K562 (cell line): ENCODE results near the gene P2RY14. TPM values are rescaled to one million over a fixed set of nuclear protein-coding genes. Genes with fewer than 3 reads are reported as not detected.

Experiments
- ATAC-seq: fragments of 200-7000 bp; cut with Tn5 transposase; 3 replicates; pipeline ENCODE4 v1.9.1; 2020; ENCODE audit warnings: moderate library complexity
- BruUV-seq: library from RNA; stranded (reverse); fragments of 400-500 nt; replicated peaks from 2 replicates; lab custom pipeline; 2021; lab: Mats Ljungman, UMichigan
- CTCF ChIA-PET: fragments of 300-600 bp; formaldehyde crosslinking; extraction: SDS; loops from one replicate; lab custom pipeline; 2021; ENCODE audit warnings: low intra/inter-chr PET ratio; lab: Yijun Ruan, JAX
- POLR2A ChIA-PET: fragments of 300-600, 350-650 bp; sonication (Branson Sonifier 250); formaldehyde crosslinking; extraction: SDS; loops from one replicate; lab custom pipeline; 2021; ENCODE audit warnings: antibody characterized with exemption, inconsistent platforms; lab: Yijun Ruan, JAX
- DNase-seq, 4 experiments: peaks; one replicate each; pipeline versions ENCODE4 v3.0.0 to v3.0.0-alpha.2; 2011 to 2018; ENCODE audit warnings: low spot score in 3 of 4, mixed read lengths in 3 of 4; ENCODE audit errors: extremely low read depth in 1 of 4
- FAIRE-seq: peaks from 2 replicates; lab custom pipeline; 2011; peaks lifted over from hg19 to GRCh38; lab: Jason Lieb, UNC
- H2AFZ ChIP-seq: 2 replicates; pipeline ENCODE4 v1.6.0; 2011; ENCODE audit warnings: low read depth, low read length, control low read depth, inconsistent platforms
- H3K27ac ChIP-seq: fragments of 200-600 bp; 3 replicates; pipeline ENCODE4 v1.8.0; 2011; ENCODE audit warnings: low read depth, mild to moderate bottlenecking, control low read depth, inconsistent platforms, low read length, moderate library complexity, mixed read lengths; ENCODE audit errors: extremely low read depth
- H3K27me3 ChIP-seq, 2 experiments: fragments of 300-600 bp in 1 of 2; 2 replicates in 1 of 2; 3 replicates in 1 of 2; pipeline versions ENCODE4 v1.6.0 to v1.8.0; 2011; ENCODE audit warnings: inconsistent platforms in 2 of 2, low read length in 2 of 2, mild to moderate bottlenecking in 1 of 2, mixed read lengths in 1 of 2, moderate library complexity in 1 of 2; ENCODE audit not compliant: control insufficient read depth in 2 of 2, insufficient read depth in 2 of 2
- H3K36me3 ChIP-seq: fragments of 300-600 bp; 3 replicates; pipeline ENCODE4 v1.8.0; 2011; ENCODE audit warnings: mild to moderate bottlenecking, low read length, inconsistent platforms; ENCODE audit not compliant: control insufficient read depth, insufficient read depth
- H3K4me1 ChIP-seq, 2 experiments: fragments of 200-600 bp in 1 of 2; replicated peaks in 1 of 2; 2 replicates in 1 of 2; 3 replicates in 1 of 2; pipeline versions ENCODE4 v1.5.1 to v1.8.0; 2011; ENCODE audit warnings: inconsistent platforms in 2 of 2, low read length in 2 of 2, mild to moderate bottlenecking in 1 of 2, mixed read lengths in 1 of 2, moderate library complexity in 1 of 2; ENCODE audit not compliant: control insufficient read depth in 2 of 2, insufficient read depth in 2 of 2
- H3K4me2 ChIP-seq: 2 replicates; pipeline ENCODE4 v1.6.1; 2011; ENCODE audit warnings: low read length, control low read depth, inconsistent platforms, mixed read lengths; ENCODE audit not compliant: insufficient read depth
- H3K4me3 ChIP-seq: fragments of 200-600 bp; sonication (generic), shearing (Covaris generic); 2 replicates; pipeline ENCODE4 v1.5.1; 2016; ENCODE audit warnings: control low read depth, inconsistent platforms
- H3K79me2 ChIP-seq: fragments of 200-600 bp; 3 replicates; pipeline ENCODE4 v1.8.0; 2011; ENCODE audit warnings: low read length, inconsistent platforms; ENCODE audit not compliant: control insufficient read depth, insufficient read depth
- H3K9ac ChIP-seq, 2 experiments: 2 replicates each; pipeline versions ENCODE4 v1.6.0 to v1.6.1; 2011; ENCODE audit warnings: low read depth in 2 of 2, low read length in 2 of 2, control low read depth in 1 of 2, inconsistent platforms in 1 of 2, mild to moderate bottlenecking in 1 of 2, mixed read lengths in 1 of 2; ENCODE audit not compliant: insufficient read depth in 1 of 2
- H3K9me1 ChIP-seq: one replicate; pipeline ENCODE4 v1.6.0; 2011; ENCODE audit warnings: inconsistent platforms, mild to moderate bottlenecking, low read length, moderate library complexity; ENCODE audit not compliant: control insufficient read depth, insufficient read depth
- H3K9me3 ChIP-seq: replicated peaks from 2 replicates; pipeline ENCODE4 v1.5.1; 2011; ENCODE audit warnings: low read depth, low read length, inconsistent platforms; ENCODE audit not compliant: control insufficient read depth, insufficient read depth
- H4K20me1 ChIP-seq: replicated peaks from 2 replicates; pipeline ENCODE4 v1.6.1; 2011; ENCODE audit warnings: low read length, inconsistent platforms, mixed read lengths; ENCODE audit not compliant: control insufficient read depth, insufficient read depth
- BMI1 ChIP-seq: fragments of 150-350 bp; IDR thresholded peaks from 2 replicates; pipeline ENCODE4 v1.6.1; 2014; ENCODE audit warnings: low read length
- MBD2 ChIP-seq: sonication (generic); IDR thresholded peaks from 2 replicates; pipeline ENCODE4 v1.6.1; 2016; ENCODE audit warnings: low read depth, borderline replicate concordance
- MXI1 ChIP-seq: IDR thresholded peaks from 2 replicates; pipeline ENCODE4 v1.6.1; 2011; ENCODE audit warnings: low read depth, mild to moderate bottlenecking, improper control_type of control experiment, low read length
- PCBP1 ChIP-seq: fragments of 200-400 bp; formaldehyde crosslinking; IDR thresholded peaks from 2 replicates; pipeline ENCODE4 v1.6.1; 2018; ENCODE audit warnings: mild to moderate bottlenecking, low read depth, low read length; ENCODE audit not compliant: poor library complexity, severe bottlenecking
- ZBTB8A ChIP-seq: fragments of 450-650 bp; IDR thresholded peaks from 2 replicates; pipeline ENCODE4 v1.6.1; 2018; ENCODE audit warnings: mild to moderate bottlenecking, moderate library complexity; ENCODE audit not compliant: partially characterized antibody
- ZNF699 ChIP-seq: fragments of 250-450 bp; sonication (Bioruptor Pico); IDR thresholded peaks from 2 replicates; pipeline ENCODE4 v1.8.0; 2021; ENCODE audit warnings: mild to moderate bottlenecking, moderate library complexity; ENCODE audit not compliant: insufficient replicate concordance
- ZNF79 ChIP-seq: fragments of 250-450 bp; sonication (Bioruptor Pico); IDR thresholded peaks from 2 replicates; pipeline ENCODE4 v1.4.0; 2020; ENCODE audit warnings: low read depth, mild to moderate bottlenecking, moderate library complexity
- WGBS: fragments of 100-300 bp; shearing (Covaris generic); methylation state at CpG from one replicate; pipeline ENCODE4 v1.1.6; 2016; ENCODE audit warnings: low coverage, mixed read lengths; ENCODE audit not compliant: insufficient coverage; ENCODE audit errors: missing lambda C conversion rate; 5-methylcytosine and 5-hydroxymethylcytosine counted together
- in situ Hi-C: fragments of 300-500 bp; cut with MboI; formaldehyde crosslinking; loops from 4 replicates; pipeline ENCODE4 v1.15.0; 2018; ENCODE audit warnings: inconsistent platforms, mixed read lengths
- intact Hi-C: fragments of 100-400 bp; cut with micrococcal nuclease; formaldehyde crosslinking; loops from 2 replicates; pipeline ENCODE4 v1.14.2; 2022
- polyA plus RNA-seq, 8 experiments: library from polyadenylated mRNA; depleted of rRNA in 4 of 8; stranded (reverse) in 5 of 8; unstranded in 3 of 8; fragments of >200 nt; fragmentation: Nextera tagmentation in 2 of 8; fragmentation: Illumina TruSeq in 1 of 8; extraction: Ambion mirVana in 2 of 8; extraction: Trizol in 1 of 8; gene quantifications; 2 replicates each; pipeline versions ENCODE4 v1.2.1 to v1.2.3, GENCODE V29; 2011 to 2014; ENCODE audit warnings: inconsistent platforms in 1 of 8, missing spikeins in 1 of 8
- total RNA-seq, 7 experiments: library from RNA; depleted of rRNA in 6 of 7; stranded (reverse); fragments of >200 nt in 6 of 7; fragmentation: Illumina TruSeq in 2 of 7; extraction: Trizol in 2 of 7; gene quantifications; 2 replicates each; pipeline versions ENCODE4 v1.2.1 to v1.2.3, GENCODE V29; 2011 to 2021; ENCODE audit warnings: low replicate concordance in 1 of 7
- TF ChIP-seq, protein P1 (sequence below): fragments of 250-450 bp; sonication (Bioruptor Pico); IDR thresholded peaks from 2 replicates; pipeline ENCODE4 v1.5.1; 2021; ENCODE audit warnings: mild to moderate bottlenecking
- TF ChIP-seq, protein P2 (sequence below): fragments of 450-650 bp; IDR thresholded peaks from 2 replicates; pipeline ENCODE4 v1.6.1; 2017; ENCODE audit warnings: mild to moderate bottlenecking, moderate library complexity
- TF ChIP-seq, protein P3 (sequence below): fragments of 450-650 bp; formaldehyde crosslinking; IDR thresholded peaks from 2 replicates; pipeline ENCODE4 v1.4.0; 2020; ENCODE audit warnings: mild to moderate bottlenecking, moderate library complexity
- TF ChIP-seq, protein P4 (sequence below): IDR thresholded peaks from 2 replicates; pipeline ENCODE4 v1.6.1; 2012; ENCODE audit warnings: low read depth, low read length, improper control_type of control experiment, borderline replicate concordance
- TF ChIP-seq, protein P5 (sequence below): fragments of 450-650 bp; IDR thresholded peaks from 2 replicates; pipeline ENCODE4 v1.6.1; 2018; ENCODE audit not compliant: partially characterized antibody

The P2RY14 gene
- total and polyA plus RNA-seq, 9 of the 15 experiments (the other 6 are each of a cell fraction or from before 2014, with no cell fraction given), result not detected

DNA sequence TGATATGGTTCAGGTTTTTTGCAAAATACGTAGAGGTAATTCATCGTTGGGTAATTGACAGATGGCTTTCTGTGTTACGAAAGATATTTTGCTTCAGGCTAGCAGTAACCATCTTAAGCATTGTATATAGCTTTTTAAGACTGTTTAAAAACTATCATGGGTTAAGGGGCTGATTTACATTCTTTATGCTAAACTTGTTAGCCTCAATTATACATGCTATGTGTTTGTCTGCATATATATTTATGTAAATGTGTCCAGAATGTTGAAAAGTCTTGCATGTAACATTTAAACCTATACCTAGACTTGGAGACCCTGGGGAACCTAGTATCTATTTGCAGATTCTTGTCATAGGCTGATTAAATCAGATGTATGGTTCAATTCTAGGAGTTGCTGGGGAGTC is 11.1 kb upstream of the P2RY14 start:
- FAIRE-seq, result no peak
- no peak overlapping the region for H3K27ac ChIP-seq
- H3K9me1 ChIP-seq, result no peaks in the 10 kb centered on the region
- H3K4me2 ChIP-seq, result no peak overlapping the region
- no peaks in the 10 kb centered on the region; a peak in 1 of 5 replicates for H3K4me1 ChIP-seq
- H4K20me1 ChIP-seq, result no peaks in the 10 kb centered on the region
- no peak overlapping the region for H3K4me3 ChIP-seq
- H3K79me2 ChIP-seq, result no peaks in the 10 kb centered on the region
- no peaks in the 10 kb centered on the region for H3K9me3 ChIP-seq
- BruUV-seq, result no TSS peak
- in situ Hi-C loops, result loop anchor here (10.0 kb wide), 1 partner anchor 125 kb away; no protein-coding TSS in a partner anchor
- 0% methylated on average over 3 of the region's 3 CpGs for WGBS
- ATAC-seq, result no peak
- H3K27me3 ChIP-seq, result peaks cover 7 to 12% of the 10 kb centered on the region in 2 experiments; a peak in 2 of 5 replicates
- no peak overlapping the region for H2AFZ ChIP-seq
- CTCF ChIA-PET, result no interaction called here
- intact Hi-C loops, result no loop called here
- no peak for DNase-seq
- H3K36me3 ChIP-seq, result no peaks in the 10 kb centered on the region
- POLR2A ChIA-PET, result no interaction called here
- H3K9ac ChIP-seq, result no peak overlapping the region
- no peak for TF ChIP-seq MXI1
- no peak for TF ChIP-seq ZNF79 (CRISPR knock-in tag)
- TF ChIP-seq BMI1, result no peak
- TF ChIP-seq, protein P1, sequence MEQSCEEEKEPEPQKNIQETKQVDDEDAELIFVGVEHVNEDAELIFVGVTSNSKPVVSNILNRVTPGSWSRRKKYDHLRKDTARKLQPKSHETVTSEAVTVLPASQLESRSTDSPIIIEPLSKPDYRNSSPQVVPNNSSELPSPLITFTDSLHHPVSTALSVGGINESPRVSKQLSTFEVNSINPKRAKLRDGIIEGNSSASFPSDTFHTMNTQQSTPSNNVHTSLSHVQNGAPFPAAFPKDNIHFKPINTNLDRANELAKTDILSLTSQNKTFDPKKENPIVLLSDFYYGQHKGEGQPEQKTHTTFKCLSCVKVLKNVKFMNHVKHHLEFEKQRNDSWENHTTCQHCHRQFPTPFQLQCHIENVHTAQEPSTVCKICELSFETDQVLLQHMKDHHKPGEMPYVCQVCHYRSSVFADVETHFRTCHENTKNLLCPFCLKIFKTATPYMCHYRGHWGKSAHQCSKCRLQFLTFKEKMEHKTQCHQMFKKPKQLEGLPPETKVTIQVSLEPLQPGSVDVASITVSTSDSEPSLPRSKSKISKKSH, result no peak
- no peak for TF ChIP-seq ZBTB8A
- no peak for TF ChIP-seq ZNF699 (CRISPR knock-in tag)
- TF ChIP-seq PCBP1, result no peak
- TF ChIP-seq, protein P2, sequence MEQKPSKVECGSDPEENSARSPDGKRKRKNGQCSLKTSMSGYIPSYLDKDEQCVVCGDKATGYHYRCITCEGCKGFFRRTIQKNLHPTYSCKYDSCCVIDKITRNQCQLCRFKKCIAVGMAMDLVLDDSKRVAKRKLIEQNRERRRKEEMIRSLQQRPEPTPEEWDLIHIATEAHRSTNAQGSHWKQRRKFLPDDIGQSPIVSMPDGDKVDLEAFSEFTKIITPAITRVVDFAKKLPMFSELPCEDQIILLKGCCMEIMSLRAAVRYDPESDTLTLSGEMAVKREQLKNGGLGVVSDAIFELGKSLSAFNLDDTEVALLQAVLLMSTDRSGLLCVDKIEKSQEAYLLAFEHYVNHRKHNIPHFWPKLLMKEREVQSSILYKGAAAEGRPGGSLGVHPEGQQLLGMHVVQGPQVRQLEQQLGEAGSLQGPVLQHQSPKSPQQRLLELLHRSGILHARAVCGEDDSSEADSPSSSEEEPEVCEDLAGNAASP, result no peak
- no peak for TF ChIP-seq MBD2
- TF ChIP-seq, protein P3, sequence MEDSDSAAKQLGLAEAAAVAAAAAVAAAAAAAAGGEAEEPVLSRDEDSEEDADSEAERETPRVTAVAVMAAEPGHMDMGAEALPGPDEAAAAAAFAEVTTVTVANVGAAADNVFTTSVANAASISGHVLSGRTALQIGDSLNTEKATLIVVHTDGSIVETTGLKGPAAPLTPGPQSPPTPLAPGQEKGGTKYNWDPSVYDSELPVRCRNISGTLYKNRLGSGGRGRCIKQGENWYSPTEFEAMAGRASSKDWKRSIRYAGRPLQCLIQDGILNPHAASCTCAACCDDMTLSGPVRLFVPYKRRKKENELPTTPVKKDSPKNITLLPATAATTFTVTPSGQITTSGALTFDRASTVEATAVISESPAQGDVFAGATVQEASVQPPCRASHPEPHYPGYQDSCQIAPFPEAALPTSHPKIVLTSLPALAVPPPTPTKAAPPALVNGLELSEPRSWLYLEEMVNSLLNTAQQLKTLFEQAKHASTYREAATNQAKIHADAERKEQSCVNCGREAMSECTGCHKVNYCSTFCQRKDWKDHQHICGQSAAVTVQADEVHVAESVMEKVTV (CRISPR knock-in tag), result no peak
- TF ChIP-seq, protein P4, sequence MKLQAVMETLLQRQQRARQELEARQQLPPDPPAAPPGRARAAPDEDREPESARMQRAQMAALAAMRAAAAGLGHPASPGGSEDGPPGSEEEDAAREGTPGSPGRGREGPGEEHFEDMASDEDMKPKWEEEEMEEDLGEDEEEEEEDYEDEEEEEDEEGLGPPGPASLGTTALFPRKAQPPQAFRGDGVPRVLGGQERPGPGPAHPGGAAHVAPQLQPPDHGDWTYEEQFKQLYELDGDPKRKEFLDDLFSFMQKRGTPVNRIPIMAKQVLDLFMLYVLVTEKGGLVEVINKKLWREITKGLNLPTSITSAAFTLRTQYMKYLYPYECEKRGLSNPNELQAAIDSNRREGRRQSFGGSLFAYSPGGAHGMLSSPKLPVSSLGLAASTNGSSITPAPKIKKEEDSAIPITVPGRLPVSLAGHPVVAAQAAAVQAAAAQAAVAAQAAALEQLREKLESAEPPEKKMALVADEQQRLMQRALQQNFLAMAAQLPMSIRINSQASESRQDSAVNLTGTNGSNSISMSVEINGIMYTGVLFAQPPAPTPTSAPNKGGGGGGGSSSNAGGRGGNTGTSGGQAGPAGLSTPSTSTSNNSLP, result no peak
- TF ChIP-seq, protein P5, sequence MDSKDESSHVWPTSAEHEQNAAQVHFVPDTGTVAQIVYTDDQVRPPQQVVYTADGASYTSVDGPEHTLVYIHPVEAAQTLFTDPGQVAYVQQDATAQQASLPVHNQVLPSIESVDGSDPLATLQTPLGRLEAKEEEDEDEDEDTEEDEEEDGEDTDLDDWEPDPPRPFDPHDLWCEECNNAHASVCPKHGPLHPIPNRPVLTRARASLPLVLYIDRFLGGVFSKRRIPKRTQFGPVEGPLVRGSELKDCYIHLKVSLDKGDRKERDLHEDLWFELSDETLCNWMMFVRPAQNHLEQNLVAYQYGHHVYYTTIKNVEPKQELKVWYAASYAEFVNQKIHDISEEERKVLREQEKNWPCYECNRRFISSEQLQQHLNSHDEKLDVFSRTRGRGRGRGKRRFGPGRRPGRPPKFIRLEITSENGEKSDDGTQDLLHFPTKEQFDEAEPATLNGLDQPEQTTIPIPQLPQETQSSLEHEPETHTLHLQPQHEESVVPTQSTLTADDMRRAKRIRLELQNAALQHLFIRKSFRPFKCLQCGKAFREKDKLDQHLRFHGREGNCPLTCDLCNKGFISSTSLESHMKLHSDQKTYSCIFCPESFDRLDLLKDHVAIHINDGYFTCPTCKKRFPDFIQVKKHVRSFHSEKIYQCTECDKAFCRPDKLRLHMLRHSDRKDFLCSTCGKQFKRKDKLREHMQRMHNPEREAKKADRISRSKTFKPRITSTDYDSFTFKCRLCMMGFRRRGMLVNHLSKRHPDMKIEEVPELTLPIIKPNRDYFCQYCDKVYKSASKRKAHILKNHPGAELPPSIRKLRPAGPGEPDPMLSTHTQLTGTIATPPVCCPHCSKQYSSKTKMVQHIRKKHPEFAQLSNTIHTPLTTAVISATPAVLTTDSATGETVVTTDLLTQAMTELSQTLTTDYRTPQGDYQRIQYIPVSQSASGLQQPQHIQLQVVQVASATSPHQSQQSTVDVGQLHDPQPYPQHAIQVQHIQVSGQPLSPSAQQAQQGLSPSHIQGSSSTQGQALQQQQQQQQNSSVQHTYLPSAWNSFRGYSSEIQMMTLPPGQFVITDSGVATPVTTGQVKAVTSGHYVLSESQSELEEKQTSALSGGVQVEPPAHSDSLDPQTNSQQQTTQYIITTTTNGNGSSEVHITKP, result no peak
